HepG2 (cell line): ENCODE data around the gene AP3D1. TPM values are rescaled to one million over a fixed set of nuclear protein-coding genes. Genes with fewer than 3 reads are reported as not detected.

Experiments
- CAMTA2 ChIP-seq: sonication (generic); formaldehyde crosslinking; IDR thresholded peaks from 2 replicates; pipeline ENCODE4 v1.4.0; 2020; ENCODE audit warnings: mild to moderate bottlenecking, missing genetic modification reagents, borderline replicate concordance
- FOXO1 ChIP-seq: sonication (generic); formaldehyde crosslinking; IDR thresholded peaks from 2 replicates; pipeline ENCODE4 v1.4.0; 2020; ENCODE audit warnings: missing genetic modification reagents
- HIVEP1 ChIP-seq: sonication (generic); formaldehyde crosslinking; IDR thresholded peaks from 2 replicates; pipeline ENCODE4 v1.4.0; 2020; ENCODE audit warnings: mild to moderate bottlenecking, missing genetic modification reagents
- HNRNPK ChIP-seq: fragments of 200-400 bp; formaldehyde crosslinking; IDR thresholded peaks from 2 replicates; pipeline ENCODE4 v1.6.1; 2018; ENCODE audit warnings: low read length, low read depth, moderate library complexity, mild to moderate bottlenecking; ENCODE audit not compliant: poor library complexity, severe bottlenecking
- KAT2B ChIP-seq: fragments of 150-350 bp; IDR thresholded peaks from 2 replicates; pipeline ENCODE4 v1.6.1; 2014; ENCODE audit warnings: low read depth, low read length, borderline replicate concordance
- KLF16 ChIP-seq, 2 experiments: sonication (generic) in 1 of 2; formaldehyde crosslinking in 1 of 2; IDR thresholded peaks; 2 replicates each; pipeline versions ENCODE4 v1.6.1 to v1.8.0; 2016 to 2023; ENCODE audit warnings: missing genetic modification reagents in 2 of 2, missing compliant biosample characterization in 1 of 2
- NAIF1 ChIP-seq: sonication (generic); formaldehyde crosslinking; IDR thresholded peaks from 2 replicates; pipeline ENCODE4 v1.5.0; 2020; ENCODE audit warnings: mild to moderate bottlenecking, missing genetic modification reagents, borderline replicate concordance
- NFE2L2 ChIP-seq: fragments of 150-350 bp; IDR thresholded peaks from 2 replicates; pipeline ENCODE4 v1.6.1; 2014; ENCODE audit warnings: low read length
- PHF8 ChIP-seq: sonication (generic); formaldehyde crosslinking; IDR thresholded peaks from 2 replicates; pipeline ENCODE4 v1.5.0; 2020; ENCODE audit warnings: missing genetic modification reagents
- PLRG1 ChIP-seq: fragments of 450-650 bp; conservative IDR thresholded peaks from 2 replicates; pipeline ENCODE4 v1.6.1; 2016
- RARG ChIP-seq: sonication (generic); formaldehyde crosslinking; IDR thresholded peaks from 2 replicates; pipeline ENCODE4 v1.4.0; 2020; ENCODE audit warnings: low read depth, mild to moderate bottlenecking, missing genetic modification reagents
- RFXANK ChIP-seq: IDR thresholded peaks from 2 replicates; pipeline ENCODE4 v1.6.1; 2016
- RFXAP ChIP-seq: sonication (generic); formaldehyde crosslinking; IDR thresholded peaks from 2 replicates; pipeline ENCODE4 v1.4.0; 2020; ENCODE audit warnings: missing genetic modification reagents, borderline replicate concordance
- SALL1 ChIP-seq: sonication (generic); formaldehyde crosslinking; IDR thresholded peaks from 2 replicates; pipeline ENCODE4 v1.8.0; 2022; ENCODE audit warnings: mild to moderate bottlenecking, missing genetic modification reagents
- SIX4 ChIP-seq: sonication (generic); formaldehyde crosslinking; IDR thresholded peaks from 2 replicates; pipeline ENCODE4 v1.4.0; 2020; ENCODE audit warnings: missing genetic modification reagents
- SNAPC2 ChIP-seq: sonication (generic); formaldehyde crosslinking; IDR thresholded peaks from 2 replicates; pipeline ENCODE4 v1.8.1; 2022; ENCODE audit warnings: mild to moderate bottlenecking, missing genetic modification reagents
- STAT6 ChIP-seq: sonication (generic); formaldehyde crosslinking; IDR thresholded peaks from 2 replicates; pipeline ENCODE4 v1.4.0; 2020; ENCODE audit warnings: missing genetic modification reagents, mild to moderate bottlenecking, borderline replicate concordance
- SUZ12 ChIP-seq: fragments of 150-350 bp; IDR thresholded peaks from 2 replicates; pipeline ENCODE4 v1.6.1; 2014; ENCODE audit warnings: low read depth, low read length
- TBX2 ChIP-seq: sonication (generic); formaldehyde crosslinking; IDR thresholded peaks from 2 replicates; pipeline ENCODE4 v1.5.0; 2020; ENCODE audit warnings: missing genetic modification reagents, mild to moderate bottlenecking, borderline replicate concordance
- TRAFD1 ChIP-seq: sonication (generic); formaldehyde crosslinking; IDR thresholded peaks from 2 replicates; pipeline ENCODE4 v1.5.1; 2020; ENCODE audit warnings: missing genetic modification reagents, mild to moderate bottlenecking, borderline replicate concordance
- WIZ ChIP-seq: sonication (generic); formaldehyde crosslinking; IDR thresholded peaks from 2 replicates; pipeline ENCODE4 v1.5.1; 2020; ENCODE audit warnings: mild to moderate bottlenecking, missing genetic modification reagents
- XRCC5 ChIP-seq: fragments of 200-400 bp; formaldehyde crosslinking; optimal IDR thresholded peaks from 2 replicates; pipeline ENCODE3; 2017; ENCODE audit warnings: mild to moderate bottlenecking, low read length
- ZFP37 ChIP-seq: sonication (generic); formaldehyde crosslinking; IDR thresholded peaks from 2 replicates; pipeline ENCODE4 v1.4.0; 2020; ENCODE audit warnings: missing genetic modification reagents, borderline replicate concordance
- ZNF83 ChIP-seq: sonication (generic); formaldehyde crosslinking; IDR thresholded peaks from 2 replicates; pipeline ENCODE4 v1.4.0; 2020; ENCODE audit warnings: missing genetic modification reagents, mild to moderate bottlenecking, borderline replicate concordance
- ZNF883 ChIP-seq: sonication (generic); formaldehyde crosslinking; IDR thresholded peaks from 2 replicates; pipeline ENCODE4 v1.5.1; 2020; ENCODE audit warnings: mild to moderate bottlenecking, missing genetic modification reagents; ENCODE audit errors: not compliant biosample characterization
- polyA plus RNA-seq, 8 experiments: library from polyadenylated mRNA; depleted of rRNA in 3 of 8; stranded (reverse) in 7 of 8; unstranded in 1 of 8; fragments of >200 nt; fragmentation: Illumina TruSeq in 4 of 8; extraction: Trizol in 4 of 8; gene quantifications; 2 replicates each; pipeline versions ENCODE4 v1.2.1 to v1.2.3, GENCODE V29; 2011 to 2016; ENCODE audit warnings: low read depth in 4 of 8, missing spikeins in 1 of 8, mixed read lengths in 1 of 8; ENCODE audit not compliant: insufficient read depth in 1 of 8
- total RNA-seq, 5 experiments: library from RNA; depleted of rRNA; stranded (reverse); fragments of >200 nt; fragmentation: Illumina TruSeq; extraction: Trizol; gene quantifications; 2 replicates each; pipeline ENCODE4 v1.2.3, GENCODE V29; 2016; ENCODE audit warnings: low read depth in 1 of 5

AP3D1 gene
- total and polyA plus RNA-seq, 2 of the 13 experiments (the other 11 are each of a cell fraction or from before 2014, with no cell fraction given): 68.0 to 82.6 TPM

GRCh38 chr19:2051773-2052704, 99.3 kb downstream of the AP3D1 start (continued):
- TF ChIP-seq WIZ (no peak), FOXO1 (CRISPR knock-in tag) (no peak; the same call in 1 of the 2 replicates), ZFP37 (CRISPR knock-in tag) (no peak), NAIF1 (peak; percentile 32; the same call in 1 of the 2 replicates), STAT6 (CRISPR knock-in tag) (no peak; the same call in 1 of the 2 replicates), NFE2L2 (no peak), SIX4 (no peak), ZNF883 (CRISPR knock-in tag) (peak; percentile 8), KAT2B (no peak), RFXANK (CRISPR knock-in tag) (no peak), SUZ12 (no peak), XRCC5 (no peak), TBX2 (CRISPR knock-in tag) (peak; percentile 84; the same call in 1 of the 2 replicates), SNAPC2 (CRISPR knock-in tag) (peak; percentile 74; the same call in 1 of the 2 replicates), TRAFD1 (CRISPR knock-in tag) (no peak), RARG (CRISPR knock-in tag) (no peak), SALL1 (CRISPR knock-in tag) (no peak), RFXAP (CRISPR knock-in tag) (no peak), HNRNPK (no peak), KLF16 (CRISPR knock-in tag; IDR thresholded peaks at IDR 0.05) (no peak), ZNF83 (CRISPR knock-in tag) (no peak), HIVEP1 (CRISPR knock-in tag) (peak; percentile 61; the same call in 1 of the 2 replicates), PHF8 (CRISPR knock-in tag) (no peak; the same call in 1 of the 2 replicates), PLRG1 (no peak), CAMTA2 (CRISPR knock-in tag) (no peak)
